HG02571 (cell line): Measurements from ENCODE around the gene ERC2.

Experiments used
- ATAC-seq: cut with Tn5 transposase; IDR thresholded peaks from one replicate; pipeline ENCODE4 v1.9.1; 2021; ENCODE audit warnings: mild to moderate bottlenecking, moderate library complexity; ENCODE audit not compliant: unreplicated experiment

The ERC2 gene

GRCh38 chr3:55583475-55583874, 884.8 kb downstream of the ERC2 start:
- no peak for ATAC-seq

- no peak for ATAC-seq
Measured at GRCh38 chr3:55579496-55579895, 888.8 kb downstream of the ERC2 start.

DNA sequence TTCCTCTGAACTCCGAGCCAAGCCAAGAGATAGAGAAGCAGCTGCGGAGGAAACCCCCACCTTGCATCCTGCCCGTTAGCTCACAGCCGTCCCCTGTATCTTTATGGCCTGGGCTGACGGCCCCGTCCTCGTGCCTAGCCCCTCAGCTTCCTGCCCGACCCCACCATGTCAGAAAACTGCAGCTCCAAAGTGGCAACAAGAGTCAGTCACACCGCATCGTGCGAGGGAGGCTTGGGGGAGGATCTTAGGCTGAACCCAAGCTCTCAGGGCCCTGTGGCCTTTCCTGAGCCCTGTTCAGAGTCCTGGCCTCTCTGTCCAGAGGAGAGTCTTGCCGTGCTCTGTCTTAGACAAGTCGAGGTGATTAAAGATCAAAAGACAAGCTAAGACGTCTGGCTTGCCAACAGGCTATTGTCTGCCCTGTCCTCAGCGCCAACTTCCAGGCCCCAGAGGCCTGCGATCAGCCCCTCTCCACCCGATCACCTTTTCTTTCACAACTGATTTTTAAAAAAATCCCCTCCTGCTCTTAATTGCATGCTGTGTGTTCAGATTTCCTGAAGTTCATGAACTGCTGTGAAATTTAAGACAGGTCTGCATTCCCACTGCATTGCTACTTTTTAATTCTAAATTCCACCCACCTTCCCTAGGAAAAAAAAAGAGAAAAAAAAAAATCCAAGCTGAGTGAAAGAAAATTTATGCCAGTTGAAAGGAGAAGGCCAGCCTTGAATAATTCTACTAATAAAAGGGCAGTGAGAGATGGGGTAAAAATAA, 891.5 kb downstream of the ERC2 start:
- no peak for ATAC-seq

DNA sequence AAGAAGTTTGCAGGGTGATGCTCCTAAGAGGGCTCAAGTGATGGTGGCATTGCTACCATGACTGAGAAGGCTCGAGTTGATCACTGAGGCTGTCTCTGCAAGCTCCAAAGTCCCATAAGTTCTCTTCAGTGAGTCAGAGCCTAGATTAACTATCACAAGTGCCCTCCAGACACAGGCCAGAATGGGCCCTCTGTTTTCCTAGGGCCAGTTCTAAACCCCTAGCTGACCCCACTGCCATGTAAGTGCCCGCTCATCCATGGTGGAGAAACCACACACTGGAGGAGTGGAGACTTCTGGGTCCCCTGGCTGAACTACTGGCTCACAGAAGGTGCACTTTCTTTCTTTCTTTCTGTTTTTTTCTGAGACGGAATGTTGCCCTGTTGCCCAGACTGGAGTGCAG, 893.6 kb downstream of the ERC2 start:
- no peak for ATAC-seq

GRCh38 chr3:55572816-55573215, 895.5 kb downstream of the ERC2 start:
- no peak for ATAC-seq

DNA sequence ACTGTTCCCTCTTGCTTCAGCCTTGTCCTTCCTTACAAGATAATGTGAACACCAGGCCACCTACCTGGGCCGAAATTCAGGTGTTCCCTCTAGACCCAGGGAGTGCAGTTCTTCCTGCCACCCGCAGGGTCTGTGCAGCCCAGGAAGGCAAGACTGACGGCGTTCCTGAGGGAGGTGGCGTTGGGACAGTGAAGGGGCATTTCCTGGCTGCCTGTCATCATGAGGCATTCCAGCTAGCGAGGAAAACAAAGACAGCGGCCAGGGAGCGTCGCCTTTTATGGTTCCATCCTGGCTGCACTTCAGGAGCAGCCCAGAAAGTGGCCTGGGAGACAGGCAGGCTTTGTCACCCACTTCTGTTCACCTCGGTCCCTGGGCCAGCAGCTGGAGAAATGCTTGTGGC, 896.4 kb downstream of the ERC2 start:
- no peak for ATAC-seq

DNA sequence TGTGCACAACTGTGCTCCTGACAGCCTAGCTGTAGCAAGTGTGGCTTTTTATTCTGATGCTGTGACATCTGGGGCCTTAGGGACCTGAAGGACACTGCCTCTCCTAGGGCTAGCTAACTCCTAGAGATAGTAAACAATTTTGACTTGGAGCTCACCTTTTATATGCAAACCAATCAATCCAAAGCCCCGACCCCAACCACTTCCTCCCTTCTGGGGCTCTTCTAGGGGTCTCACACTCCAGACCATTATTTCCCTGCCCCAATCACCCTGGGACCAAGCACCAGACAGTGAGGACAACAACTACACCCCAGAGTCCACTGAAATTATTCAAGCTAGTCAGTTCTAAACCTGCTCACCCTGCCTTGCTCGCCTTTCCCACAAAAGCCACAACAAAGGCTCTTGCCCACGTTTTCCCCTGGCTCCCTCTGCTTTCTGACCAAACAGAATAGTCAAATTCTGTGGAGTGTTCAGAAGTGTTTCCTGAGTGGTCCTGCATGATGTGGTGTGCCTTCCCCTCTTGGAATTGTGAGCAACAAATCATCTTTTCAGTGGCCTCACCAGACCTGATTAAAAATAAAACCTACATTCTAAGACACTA, 897.0 kb downstream of the ERC2 start:
- no peak for ATAC-seq

GRCh38 chr3:55570271-55570711, 898.0 kb downstream of the ERC2 start:
- no peak for ATAC-seq

DNA sequence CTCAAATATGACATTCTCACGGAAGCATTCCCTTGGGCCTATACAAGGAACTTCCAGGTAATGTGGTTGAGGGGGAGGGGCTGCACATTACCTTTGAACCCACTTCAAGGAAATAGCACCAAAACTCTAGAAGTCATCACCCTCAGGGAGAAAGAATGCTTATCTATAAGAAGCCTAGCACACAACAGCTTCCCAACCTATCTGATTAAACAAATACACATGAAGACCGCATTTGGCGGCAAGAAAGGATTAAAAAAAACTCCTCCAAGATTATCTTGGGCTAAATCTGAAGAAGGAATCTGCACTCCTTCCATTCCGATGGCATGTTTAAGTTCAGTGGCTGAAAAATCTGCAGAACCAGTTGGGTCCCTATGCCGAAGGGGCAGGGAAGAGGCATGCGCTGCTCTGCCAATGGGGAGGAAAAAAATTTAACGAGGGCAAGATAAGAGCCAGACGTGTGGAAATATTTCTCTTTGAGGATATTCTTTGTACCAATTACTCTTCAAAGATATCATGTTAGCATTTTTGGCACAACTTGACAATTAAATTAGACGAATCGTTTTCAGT, 899.2 kb downstream of the ERC2 start:
- ATAC-seq: no peak

GRCh38 chr3:55567615-55568014, 900.7 kb downstream of the ERC2 start:
- ATAC-seq: no peak

GRCh38 chr3:55567121-55567520, 901.1 kb downstream of the ERC2 start:
- ATAC-seq: no peak

DNA sequence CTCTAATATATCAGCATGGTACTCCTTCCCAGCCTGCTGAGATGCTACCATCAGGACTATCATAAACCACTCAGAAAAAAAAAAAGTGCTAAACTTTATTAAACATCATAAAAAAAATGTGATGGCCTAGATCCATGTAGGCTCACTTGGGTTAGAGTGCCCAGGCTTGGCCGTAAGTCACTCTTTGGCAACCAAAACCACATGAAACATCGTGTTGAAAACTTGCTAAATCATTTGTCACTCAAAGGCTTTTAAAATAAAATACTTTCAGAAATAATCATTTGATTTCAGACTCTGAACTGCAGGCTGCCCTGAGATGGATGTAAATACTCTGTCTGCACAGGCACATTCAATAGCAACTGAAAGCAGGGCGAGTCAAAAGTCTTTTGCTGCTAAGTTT, 902.7 kb downstream of the ERC2 start:
- no peak for ATAC-seq

DNA sequence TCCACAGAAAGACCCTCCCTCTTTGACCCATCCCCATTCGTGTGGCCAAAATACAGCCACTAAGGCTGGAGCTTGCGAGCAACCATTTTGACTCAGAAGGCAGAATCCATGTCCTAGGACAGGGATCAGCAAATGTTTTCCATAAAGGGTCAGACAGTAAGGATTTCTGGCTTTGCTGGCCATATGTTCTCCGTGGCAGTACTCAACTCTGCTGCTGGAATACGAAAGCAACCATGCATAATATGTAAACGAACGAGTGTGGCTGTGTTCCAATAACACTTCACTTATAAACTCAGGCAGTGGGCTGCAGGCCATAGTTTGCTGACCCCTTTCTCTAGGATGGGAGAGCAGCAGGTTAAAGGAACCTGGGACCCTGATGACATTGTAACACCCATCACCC, 903.5 kb downstream of the ERC2 start:
- no peak for ATAC-seq

- no peak for ATAC-seq
Measured at GRCh38 chr3:55562700-55563099, 905.6 kb downstream of the ERC2 start.

DNA sequence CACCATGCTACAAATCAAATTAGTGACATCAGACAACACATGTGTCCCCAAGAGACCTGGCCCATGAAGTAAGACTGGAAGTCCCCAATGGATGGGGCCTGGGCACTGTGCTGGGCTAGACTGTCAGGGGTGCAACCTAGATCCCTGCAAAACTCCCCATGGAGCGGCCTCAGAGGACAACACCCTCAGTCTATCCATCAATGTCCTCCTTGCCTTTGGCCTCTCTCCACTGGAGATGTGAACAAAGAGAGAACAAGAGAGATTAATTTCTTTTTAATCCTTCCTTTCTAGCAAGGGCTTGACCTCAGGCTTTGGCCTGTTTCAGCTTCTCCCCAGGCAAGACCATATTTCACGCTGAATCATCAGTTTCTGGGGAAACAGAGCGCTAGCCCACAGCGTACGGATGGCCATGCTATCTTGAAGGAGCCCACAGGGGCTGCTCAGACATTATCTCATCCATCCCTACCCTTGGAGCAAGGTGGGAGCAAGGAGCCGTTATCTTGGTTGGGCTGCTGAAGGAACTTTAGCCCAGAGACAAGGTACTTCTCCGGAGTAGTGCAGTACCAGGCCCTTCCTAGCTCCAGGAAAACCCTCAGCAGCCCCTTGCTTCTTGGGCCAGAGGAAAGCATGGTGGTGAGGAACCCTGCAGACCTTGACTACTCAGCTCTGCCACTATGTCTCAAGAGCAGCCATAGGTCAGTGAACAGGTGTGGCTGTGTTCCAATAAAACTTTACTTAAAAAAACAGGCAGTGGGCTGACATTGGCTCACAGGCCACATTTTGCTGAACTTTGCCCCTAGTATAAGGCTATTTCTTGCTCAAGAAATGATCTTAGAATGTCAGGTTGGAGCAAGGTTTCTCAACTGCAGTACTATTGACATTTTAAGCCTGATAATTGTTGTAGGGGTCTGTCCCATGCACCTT, 908.5 kb downstream of the ERC2 start:
- no peak for ATAC-seq

DNA sequence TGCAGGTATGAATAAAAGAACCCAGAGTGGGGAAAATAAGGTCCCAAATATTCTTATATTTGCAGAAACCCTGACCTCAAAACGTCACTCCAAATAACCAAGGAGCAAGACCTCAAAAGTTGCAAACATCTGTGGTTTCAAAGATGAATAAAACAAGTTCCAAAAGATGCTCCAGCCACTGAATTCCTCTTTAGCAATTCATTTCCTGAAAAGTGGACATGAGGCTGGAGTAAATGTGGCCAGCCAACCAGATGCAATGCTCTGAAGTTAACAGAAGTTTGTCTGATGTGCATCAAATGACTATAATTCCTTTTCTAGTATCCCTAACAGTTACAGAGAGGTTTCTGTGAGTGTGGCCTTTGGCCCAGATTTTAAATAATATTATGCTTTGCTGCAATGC, 910.0 kb downstream of the ERC2 start:
- no peak for ATAC-seq

DNA sequence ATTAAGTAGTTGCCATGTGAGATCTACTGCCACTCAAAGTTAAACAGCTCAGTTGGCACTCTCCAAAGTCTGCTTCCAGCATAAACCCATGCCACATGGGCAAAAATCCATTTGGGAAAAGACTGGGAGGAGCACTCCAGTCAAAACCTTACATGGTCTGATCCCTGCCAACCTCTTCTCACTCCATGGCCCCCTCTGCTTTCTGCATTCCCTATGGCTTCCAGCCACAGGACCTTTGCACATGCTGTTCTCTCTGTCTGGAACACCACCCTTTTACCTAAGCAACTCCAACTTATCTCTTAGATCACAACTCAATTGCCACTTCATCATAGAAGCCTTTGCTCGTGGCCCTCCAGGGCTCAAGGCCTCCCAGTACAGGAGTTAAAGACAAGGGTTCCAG, 910.7 kb downstream of the ERC2 start:
- no peak for ATAC-seq

GRCh38 chr3:55556619-55557537, 911.4 kb downstream of the ERC2 start:
- ATAC-seq: no peak

DNA sequence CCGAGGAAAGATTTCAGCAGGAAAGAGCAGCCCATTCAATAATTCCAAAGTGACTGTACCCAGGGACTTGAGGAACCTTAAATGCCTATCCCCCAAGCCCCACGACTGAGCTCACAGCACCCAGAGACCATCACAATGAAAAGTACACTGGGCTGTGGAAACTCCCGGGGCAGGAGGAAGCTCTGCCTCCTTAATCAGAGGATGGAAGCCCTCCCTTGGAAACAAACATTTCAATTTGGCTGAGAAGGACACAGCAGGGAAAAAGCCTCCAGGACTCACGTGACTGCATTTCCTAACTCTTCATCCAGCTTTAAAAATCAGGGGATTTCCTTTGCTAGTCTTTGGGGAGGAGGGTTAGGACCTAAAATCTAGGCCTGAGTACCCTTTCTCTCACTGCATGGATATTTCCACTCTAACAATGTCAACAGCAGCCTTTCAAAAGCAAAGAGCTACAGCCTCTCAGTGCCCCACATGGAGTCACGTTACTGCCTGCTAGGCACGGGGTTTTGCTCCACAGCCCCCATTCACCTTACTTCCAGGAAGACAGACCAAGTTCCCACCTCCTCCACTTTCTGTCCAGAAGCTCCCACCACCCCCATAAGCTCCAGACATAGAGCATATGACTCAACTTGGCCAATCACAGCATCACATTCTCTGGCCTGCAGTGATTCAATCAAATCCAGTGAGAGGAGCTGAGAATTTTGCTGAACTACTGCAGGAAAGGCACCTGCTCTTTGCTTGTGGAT, 912.2 kb downstream of the ERC2 start:
- no peak for ATAC-seq
